IPS DF 6.9 (cell line): ENCODE measurements around the gene ZNF248.
"Not testable (repeated sequence)": the region's sequence is repeated elsewhere in the genome, so short reads cannot be mapped to it uniquely, and the experiment has no call there.

Experiments used
- DNase-seq: peaks from one replicate; pipeline ENCODE4 v3.0.0-alpha.2; 2013; ENCODE audit warnings: low read depth, low spot score
- H3K27ac ChIP-seq: one replicate; pipeline ENCODE4 v1.5.1; 2013; ENCODE audit warnings: low read length, control low read depth
- H3K27me3 ChIP-seq: 2 replicates; pipeline ENCODE4 v1.6.1; 2013; ENCODE audit warnings: mild to moderate bottlenecking, low read length; ENCODE audit not compliant: control insufficient read depth, insufficient read depth
- H3K36me3 ChIP-seq: 2 replicates; pipeline ENCODE4 v1.6.1; 2013; ENCODE audit warnings: low read length; ENCODE audit not compliant: control insufficient read depth, insufficient read depth
- H3K4me1 ChIP-seq: 2 replicates; pipeline ENCODE4 v1.6.1; 2013; ENCODE audit warnings: low read length; ENCODE audit not compliant: control insufficient read depth, insufficient read depth
- H3K4me3 ChIP-seq: 2 replicates; pipeline ENCODE4 v1.5.1; 2013; ENCODE audit warnings: mild to moderate bottlenecking, low read length
- H3K9me3 ChIP-seq: 2 replicates; pipeline ENCODE4 v1.6.1; 2013; ENCODE audit warnings: low read length, inconsistent platforms; ENCODE audit not compliant: control insufficient read depth, insufficient read depth
- whole genome bisulfite sequencing: extraction: QIAGEN DNeasy Blood & Tissue Kit; methylation state at CpG from one replicate; pipeline ENCODE4 v1.1.7; 2013; ENCODE audit warnings: mixed read lengths, missing lambda C conversion rate; ENCODE audit not compliant: insufficient read length, insufficient coverage; 5-methylcytosine and 5-hydroxymethylcytosine counted together

ZNF248 gene

GRCh38 chr10:37748170-37748569 is 109.2 kb downstream of the ZNF248 start:
- no peaks in the 10 kb centered on the region for H3K27me3 ChIP-seq
- H3K9me3 ChIP-seq, result peaks cover 18% of the 10 kb centered on the region
- WGBS, result no CpG with 5 or more reads among the region's 4 CpGs
- H3K4me3 ChIP-seq, result no peak overlapping the region
- no peak for DNase-seq
- no peaks in the 10 kb centered on the region for H3K36me3 ChIP-seq
- H3K4me1 ChIP-seq, result no peaks in the 10 kb centered on the region
- H3K27ac ChIP-seq, result no peak overlapping the region

DNA sequence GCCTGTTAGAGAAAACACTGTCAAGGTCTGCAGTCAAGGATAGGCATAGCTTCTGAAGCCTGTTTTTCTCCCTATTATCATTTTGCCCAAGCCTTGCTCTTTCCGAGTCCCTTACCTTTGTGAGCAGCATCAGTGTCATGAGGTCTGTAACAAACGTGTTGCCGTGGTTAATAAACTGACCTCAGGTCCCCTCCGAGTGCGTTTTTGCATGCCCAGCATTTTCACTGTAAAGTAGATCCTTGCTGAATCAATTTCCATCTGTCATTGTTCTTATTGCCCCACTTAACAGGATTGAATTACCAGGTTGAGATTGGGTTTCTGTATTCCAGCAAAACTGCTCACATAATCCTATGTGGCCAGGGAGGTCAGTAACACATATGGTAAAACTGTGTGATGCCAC is 110.3 kb downstream of the ZNF248 start:
- no peaks in the 10 kb centered on the region for H3K27me3 ChIP-seq
- H3K4me1 ChIP-seq, result no peaks in the 10 kb centered on the region
- H3K27ac ChIP-seq, result no peak overlapping the region
- no peak for DNase-seq
- H3K4me3 ChIP-seq, result no peak overlapping the region
- peaks cover 18% of the 10 kb centered on the region for H3K9me3 ChIP-seq
- no peaks in the 10 kb centered on the region for H3K36me3 ChIP-seq
- WGBS, result no CpG with 5 or more reads among the region's 5 CpGs

DNA sequence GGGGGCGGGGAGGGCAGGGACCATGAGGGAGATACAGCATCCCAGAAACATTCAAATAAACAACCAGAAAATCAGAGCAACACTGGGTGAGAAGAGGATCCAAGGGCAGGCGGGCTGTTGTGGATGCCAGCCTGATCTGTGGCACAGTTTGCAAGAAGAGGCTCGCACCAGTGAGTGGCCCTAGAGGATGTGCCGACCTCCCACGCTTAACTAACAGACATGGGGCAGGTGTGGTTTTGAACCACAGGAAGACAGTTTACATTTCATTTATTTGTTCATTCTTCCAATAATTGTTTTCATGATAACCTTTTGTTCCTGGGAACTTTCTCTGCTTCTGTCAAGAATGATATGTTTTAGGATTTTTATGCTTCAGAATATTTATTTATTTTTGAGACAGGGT is 115.6 kb downstream of the ZNF248 start:
- Histone ChIP-seq H3K4me1 (no peaks in the 10 kb centered on the region), H3K9me3 (peaks cover 14% of the 10 kb centered on the region), H3K36me3 (no peaks in the 10 kb centered on the region), H3K27me3 (no peaks in the 10 kb centered on the region), H3K4me3 (no peak overlapping the region), H3K27ac (no peak overlapping the region)
- WGBS, result no CpG with 5 or more reads among the region's 5 CpGs
- no peak for DNase-seq

GRCh38 chr10:37739181-37739580 is 118.2 kb downstream of the ZNF248 start:
- WGBS, result no CpG with 5 or more reads among the region's 3 CpGs
- no peak for DNase-seq
- no peaks in the 10 kb centered on the region for H3K36me3 ChIP-seq
- no peaks in the 10 kb centered on the region for H3K27me3 ChIP-seq
- H3K4me3 ChIP-seq, result no peak overlapping the region
- no peaks in the 10 kb centered on the region for H3K4me1 ChIP-seq
- H3K9me3 ChIP-seq, result peaks cover 15% of the 10 kb centered on the region
- no peak overlapping the region for H3K27ac ChIP-seq

DNA sequence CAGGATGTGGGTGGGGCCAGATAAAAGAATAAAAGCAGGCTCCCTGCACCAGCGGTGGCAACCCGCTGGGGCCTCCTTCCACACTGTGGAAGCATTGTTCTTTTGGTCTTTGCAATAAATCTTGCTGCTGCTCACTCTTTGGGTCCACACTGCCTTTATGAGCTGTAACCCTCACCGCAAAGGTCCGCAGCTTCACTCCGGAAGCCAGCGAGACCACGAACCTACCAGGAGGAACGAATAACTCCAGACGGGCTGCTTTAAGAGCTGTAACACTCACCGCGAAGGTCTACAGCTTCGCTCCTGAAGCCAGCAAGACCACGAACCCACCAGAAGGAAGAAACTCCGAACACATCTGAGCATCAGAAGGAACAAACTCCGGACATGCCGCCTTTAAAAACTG is 119.2 kb downstream of the ZNF248 start:
- H3K9me3 ChIP-seq, result peaks cover 14% of the 10 kb centered on the region
- not testable (repeated sequence) for H3K4me1 ChIP-seq, H3K36me3 ChIP-seq, DNase-seq, H3K27ac ChIP-seq, H3K4me3 ChIP-seq, H3K27me3 ChIP-seq
- WGBS, result no CpG with 5 or more reads among the region's 16 CpGs

DNA sequence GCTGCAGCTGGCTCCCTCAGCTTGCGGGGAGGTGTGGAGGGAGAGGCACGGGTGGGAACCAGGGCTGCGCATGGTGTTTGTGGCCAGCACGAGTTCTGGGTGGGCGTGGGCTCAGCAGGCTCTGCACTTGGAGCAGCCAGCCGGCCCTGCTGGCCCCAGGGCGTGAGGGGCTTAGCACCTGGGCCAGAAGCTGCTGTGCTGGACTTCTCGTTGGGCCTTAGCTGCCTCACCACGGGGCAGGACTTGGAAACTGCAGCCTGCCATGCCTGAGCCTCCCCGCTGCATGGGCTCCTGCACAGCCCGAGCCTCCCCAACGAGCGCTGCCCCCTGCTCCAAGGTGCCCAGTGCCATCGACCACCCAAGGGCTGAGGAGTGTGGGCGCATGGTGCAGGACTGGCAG is 120.1 kb downstream of the ZNF248 start:
- WGBS, result no CpG with 5 or more reads among the region's 15 CpGs
- Histone ChIP-seq H3K27ac (no peak overlapping the region), H3K4me3 (no peak overlapping the region), H3K36me3 (no peaks in the 10 kb centered on the region), H3K9me3 (peaks cover 12% of the 10 kb centered on the region), H3K27me3 (no peaks in the 10 kb centered on the region), H3K4me1 (no peaks in the 10 kb centered on the region)
- DNase-seq, result no peak

- no peak for DNase-seq
- no peak overlapping the region for H3K27ac ChIP-seq
- H3K27me3 ChIP-seq, result no peaks in the 10 kb centered on the region
- no CpG with 5 or more reads among the region's 1 CpG for WGBS
- H3K4me1 ChIP-seq, result no peaks in the 10 kb centered on the region
- no peak overlapping the region for H3K4me3 ChIP-seq
- H3K36me3 ChIP-seq, result no peaks in the 10 kb centered on the region
- peaks cover 12% of the 10 kb centered on the region for H3K9me3 ChIP-seq
Measured at GRCh38 chr10:37736120-37736519, 121.3 kb downstream of the ZNF248 start.

DNA sequence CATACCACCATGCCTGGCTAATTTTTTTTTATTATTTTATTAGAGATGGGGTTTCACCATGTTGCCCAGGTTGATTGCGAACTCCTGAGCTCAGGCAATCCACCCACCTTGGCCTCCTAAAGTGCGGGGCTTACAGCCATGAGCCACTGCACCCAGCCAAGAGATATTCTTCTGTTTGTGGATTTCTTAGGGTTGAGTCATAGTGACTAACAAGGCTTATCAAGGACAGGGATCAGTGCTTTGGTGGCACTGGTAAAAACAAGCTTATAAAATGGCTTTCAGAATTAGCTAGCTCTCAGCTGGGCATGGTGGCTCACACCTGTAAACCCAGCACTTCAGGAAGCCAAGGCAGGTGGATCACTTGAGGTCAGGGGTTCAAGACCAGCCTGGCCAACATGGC is 122.4 kb downstream of the ZNF248 start:
- H3K4me1 ChIP-seq, result no peaks in the 10 kb centered on the region
- WGBS, result no CpG with 5 or more reads among the region's 2 CpGs
- H3K36me3 ChIP-seq, result no peaks in the 10 kb centered on the region
- H3K9me3 ChIP-seq, result peaks cover 10% of the 10 kb centered on the region
- H3K27me3 ChIP-seq, result no peaks in the 10 kb centered on the region
- H3K4me3 ChIP-seq, result no peak overlapping the region
- H3K27ac ChIP-seq, result no peak overlapping the region
- DNase-seq, result no peak
